CD14-positive monocyte (primary cell): Measurements from ENCODE around the gene KLHL17. TPM values are rescaled to one million over a fixed set of nuclear protein-coding genes. Genes with fewer than 3 reads are reported as not detected.

ENCODE experiments used
- DNase-seq, 3 donors: peaks; one replicate each; pipeline ENCODE4 v3.0.0-alpha.2; 2011 to 2022
- H2AFZ ChIP-seq: 2 replicates; pipeline ENCODE4 v1.6.0; 2012; ENCODE audit warnings: mild to moderate bottlenecking, low read depth, low read length, inconsistent platforms; ENCODE audit not compliant: insufficient read depth, poor library complexity, severe bottlenecking
- H3K27ac ChIP-seq, 2 donors: 1 replicate in 1 of 2; 2 replicates in 1 of 2; pipeline ENCODE4 v1.5.1; 2012 to 2013; ENCODE audit warnings: low read length in 2 of 2, control low read depth in 1 of 2, inconsistent platforms in 1 of 2, low read depth in 1 of 2, mild to moderate bottlenecking in 1 of 2
- H3K27me3 ChIP-seq, 2 donors: one replicate each; pipeline versions ENCODE4 v1.6.0 to v1.6.1; 2011 to 2013; ENCODE audit warnings: low read length in 2 of 2; ENCODE audit not compliant: control insufficient read depth in 2 of 2, insufficient read depth in 2 of 2
- H3K36me3 ChIP-seq, 2 donors: replicated peaks in 1 of 2; 1 replicate in 1 of 2; 2 replicates in 1 of 2; pipeline versions ENCODE4 v1.5.1 to v1.6.1; 2012 to 2013; ENCODE audit warnings: low read length in 2 of 2, control low read depth in 1 of 2, inconsistent platforms in 1 of 2, mild to moderate bottlenecking in 1 of 2; ENCODE audit not compliant: insufficient read depth in 2 of 2, control insufficient read depth in 1 of 2
- H3K4me1 ChIP-seq, 2 donors: 1 replicate in 1 of 2; 2 replicates in 1 of 2; pipeline versions ENCODE4 v1.5.1 to v1.6.1; 2012 to 2013; ENCODE audit warnings: low read length in 2 of 2, control low read depth in 1 of 2, inconsistent platforms in 1 of 2, mild to moderate bottlenecking in 1 of 2, moderate library complexity in 1 of 2; ENCODE audit not compliant: insufficient read depth in 2 of 2, control insufficient read depth in 1 of 2
- H3K4me2 ChIP-seq: replicated peaks from 2 replicates; pipeline ENCODE3; 2012; ENCODE audit warnings: low read length, moderate library complexity, mild to moderate bottlenecking; ENCODE audit not compliant: poor library complexity, severe bottlenecking; ENCODE audit errors: extremely low read depth
- H3K4me3 ChIP-seq, 3 experiments: fragments of 200-600 bp in 1 of 3; sonication (generic) in 1 of 3; replicated peaks in 1 of 3; 1 replicate in 2 of 3; 2 replicates in 1 of 3; pipeline ENCODE4 v1.5.1; 2011 to 2013; ENCODE audit warnings: low read length in 3 of 3, mild to moderate bottlenecking in 3 of 3, control low read depth in 2 of 3, low read depth in 2 of 3, inconsistent platforms in 1 of 3, moderate library complexity in 1 of 3
- H3K79me2 ChIP-seq: 2 replicates; pipeline ENCODE4 v1.6.0; 2012; ENCODE audit warnings: mild to moderate bottlenecking, control low read depth, inconsistent platforms, low read length, moderate library complexity; ENCODE audit not compliant: insufficient read depth
- H3K9ac ChIP-seq: 2 replicates; pipeline ENCODE4 v1.6.0; 2017; ENCODE audit warnings: low read length, mild to moderate bottlenecking; ENCODE audit not compliant: insufficient read depth, poor library complexity, severe bottlenecking
- H3K9me3 ChIP-seq, 2 donors: replicated peaks in 1 of 2; 1 replicate in 1 of 2; 2 replicates in 1 of 2; pipeline versions ENCODE4 v1.5.1 to v1.6.1; 2012 to 2013; ENCODE audit warnings: low read length in 2 of 2, control low read depth in 1 of 2; ENCODE audit not compliant: control insufficient read depth in 1 of 2, insufficient read depth in 1 of 2
- H4K20me1 ChIP-seq: 2 replicates; pipeline ENCODE4 v1.6.0; 2012; ENCODE audit warnings: mild to moderate bottlenecking, low read length, control low read depth, moderate library complexity; ENCODE audit not compliant: insufficient read depth
- H3K27ac Mint-ChIP-seq, 7 donors: one replicate each; pipeline ENCODE4 v1.8.0; 2020; ENCODE audit warnings: mild to moderate bottlenecking in 7 of 7, mixed read lengths in 7 of 7, moderate library complexity in 6 of 7, inconsistent platforms in 2 of 7
- H3K27me3 Mint-ChIP-seq, 3 donors: one replicate each; pipeline ENCODE4 v1.8.0; 2021 to 2022; ENCODE audit warnings: low read depth in 3 of 3, mild to moderate bottlenecking in 3 of 3, mixed read lengths in 3 of 3, moderate library complexity in 3 of 3, inconsistent platforms in 1 of 3
- H3K36me3 Mint-ChIP-seq, 2 donors: one replicate each; pipeline ENCODE4 v1.8.0; 2020; ENCODE audit warnings: mixed read lengths in 2 of 2, inconsistent platforms in 1 of 2, mild to moderate bottlenecking in 1 of 2
- H3K4me1 Mint-ChIP-seq: one replicate; pipeline ENCODE4 v1.8.0; 2020; ENCODE audit warnings: mild to moderate bottlenecking, mixed read lengths
- H3K4me3 Mint-ChIP-seq, 2 donors: one replicate each; pipeline ENCODE4 v1.8.0; 2020; ENCODE audit warnings: mild to moderate bottlenecking in 2 of 2, mixed read lengths in 2 of 2, moderate library complexity in 1 of 2
- H3K9me3 Mint-ChIP-seq, 7 donors: one replicate each; pipeline ENCODE4 v1.8.0; 2020 to 2022; ENCODE audit warnings: mixed read lengths in 7 of 7, mild to moderate bottlenecking in 6 of 7, moderate library complexity in 6 of 7, inconsistent platforms in 2 of 7
- WGBS: methylation state at CpG from one replicate; pipeline ENCODE4 v1.1.5; 2013; ENCODE audit warnings: missing lambda C conversion rate; ENCODE audit not compliant: insufficient coverage; 5-methylcytosine and 5-hydroxymethylcytosine counted together
- intact Hi-C, 2 donors: fragments of 100-400 bp; cut with micrococcal nuclease; formaldehyde crosslinking; loops; one replicate each; pipeline versions ENCODE4 v1.15.0 to v1.15.1; 2023
- polyA plus RNA-seq, 3 donors: library from polyadenylated mRNA; depleted of rRNA in 1 of 3; unstranded in 2 of 3; stranded (reverse) in 1 of 3; fragments of 300-500 nt in 2 of 3; fragments of >200 nt in 1 of 3; fragmentation: Illumina TruSeq in 2 of 3; gene quantifications; 1 replicate in 2 of 3; 2 replicates in 1 of 3; pipeline ENCODE4 v1.2.3, GENCODE V29; 2012 to 2021
- TF ChIP-seq, protein P1 (sequence below): fragments of 200-600 bp; IDR thresholded peaks from one replicate; pipeline ENCODE4 v1.8.0; 2022; ENCODE audit warnings: antibody characterized with exemption, mild to moderate bottlenecking

KLHL17 gene
- polyA plus RNA-seq, 3 donors, result 0.31 to 48.1 (median 0.71) TPM

DNA sequence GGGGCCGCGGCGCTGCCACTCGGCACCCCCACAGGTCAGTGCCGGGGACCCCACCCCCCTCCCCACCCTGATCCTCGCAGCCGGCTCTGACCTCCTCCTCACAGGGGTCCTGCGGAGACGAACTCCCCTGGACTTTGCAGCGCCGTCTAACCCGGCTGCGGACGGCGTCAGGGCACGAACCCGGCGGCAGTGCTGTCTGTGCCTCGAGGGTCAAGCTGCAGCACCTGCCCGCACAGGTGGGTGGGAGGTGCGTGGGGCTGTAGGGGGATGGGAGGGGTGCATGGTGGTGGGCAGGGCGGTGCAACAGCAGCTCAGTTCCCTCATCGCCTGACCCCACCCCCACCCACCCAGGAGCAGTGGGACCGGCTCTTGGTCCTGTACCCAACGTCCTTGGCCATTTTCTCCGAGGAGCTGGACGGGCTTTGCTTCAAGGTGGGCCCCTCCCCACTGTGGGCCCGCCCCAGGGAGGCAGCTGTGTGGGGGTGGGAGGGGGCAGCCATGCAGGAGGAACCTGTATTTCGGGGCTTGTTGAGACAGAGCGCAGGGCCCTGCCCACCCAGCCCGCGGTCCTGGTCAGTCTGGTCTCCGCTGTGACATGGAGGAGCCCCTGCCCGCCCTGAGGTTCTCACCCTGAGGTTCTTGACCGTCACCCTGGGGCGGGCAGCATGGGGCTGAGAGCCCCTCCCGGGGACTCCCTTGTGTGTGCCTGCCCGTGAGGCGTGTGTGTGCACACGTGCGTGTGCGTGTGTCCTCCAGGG, 10.8 kb downstream of the KLHL17 start:
- no peaks in the 10 kb centered on the region for H3K36me3 ChIP-seq
- peaks cover 14 to 18% of the 10 kb centered on the region in 2 donors for H3K4me1 ChIP-seq
- intact Hi-C loops, result no loop called here
- Mint-ChIP-seq H3K27ac (no peak overlapping the region), H3K9me3 (peaks cover 0 to 3% (median 0%) of the 10 kb centered on the region in 7 donors), H3K4me1 (peaks cover 6% of the 10 kb centered on the region), H3K4me3 (peak overlapping the region in 1 of 2 donors; percentile 39), H3K36me3 (no peaks in the 10 kb centered on the region), H3K27me3 (peaks cover 37 to 68% (median 50%) of the 10 kb centered on the region in 3 donors)
- 54% methylated on average over 29 of the region's 42 CpGs for WGBS
- H3K4me3 ChIP-seq, result no peak overlapping the region
- no peak overlapping the region for H3K4me2 ChIP-seq
- H3K27ac ChIP-seq, result no peak overlapping the region
- H3K9ac ChIP-seq, result no peak overlapping the region
- H4K20me1 ChIP-seq, result no peaks in the 10 kb centered on the region
- no peak overlapping the region for H2AFZ ChIP-seq
- H3K79me2 ChIP-seq, result no peaks in the 10 kb centered on the region
- peaks cover 0 to 8% of the 10 kb centered on the region in 2 donors for H3K9me3 ChIP-seq
- DNase-seq, result no peak
- peaks cover 3 to 47% of the 10 kb centered on the region in 2 donors for H3K27me3 ChIP-seq
- TF ChIP-seq, protein P1, sequence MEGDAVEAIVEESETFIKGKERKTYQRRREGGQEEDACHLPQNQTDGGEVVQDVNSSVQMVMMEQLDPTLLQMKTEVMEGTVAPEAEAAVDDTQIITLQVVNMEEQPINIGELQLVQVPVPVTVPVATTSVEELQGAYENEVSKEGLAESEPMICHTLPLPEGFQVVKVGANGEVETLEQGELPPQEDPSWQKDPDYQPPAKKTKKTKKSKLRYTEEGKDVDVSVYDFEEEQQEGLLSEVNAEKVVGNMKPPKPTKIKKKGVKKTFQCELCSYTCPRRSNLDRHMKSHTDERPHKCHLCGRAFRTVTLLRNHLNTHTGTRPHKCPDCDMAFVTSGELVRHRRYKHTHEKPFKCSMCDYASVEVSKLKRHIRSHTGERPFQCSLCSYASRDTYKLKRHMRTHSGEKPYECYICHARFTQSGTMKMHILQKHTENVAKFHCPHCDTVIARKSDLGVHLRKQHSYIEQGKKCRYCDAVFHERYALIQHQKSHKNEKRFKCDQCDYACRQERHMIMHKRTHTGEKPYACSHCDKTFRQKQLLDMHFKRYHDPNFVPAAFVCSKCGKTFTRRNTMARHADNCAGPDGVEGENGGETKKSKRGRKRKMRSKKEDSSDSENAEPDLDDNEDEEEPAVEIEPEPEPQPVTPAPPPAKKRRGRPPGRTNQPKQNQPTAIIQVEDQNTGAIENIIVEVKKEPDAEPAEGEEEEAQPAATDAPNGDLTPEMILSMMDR, result no peak

DNA sequence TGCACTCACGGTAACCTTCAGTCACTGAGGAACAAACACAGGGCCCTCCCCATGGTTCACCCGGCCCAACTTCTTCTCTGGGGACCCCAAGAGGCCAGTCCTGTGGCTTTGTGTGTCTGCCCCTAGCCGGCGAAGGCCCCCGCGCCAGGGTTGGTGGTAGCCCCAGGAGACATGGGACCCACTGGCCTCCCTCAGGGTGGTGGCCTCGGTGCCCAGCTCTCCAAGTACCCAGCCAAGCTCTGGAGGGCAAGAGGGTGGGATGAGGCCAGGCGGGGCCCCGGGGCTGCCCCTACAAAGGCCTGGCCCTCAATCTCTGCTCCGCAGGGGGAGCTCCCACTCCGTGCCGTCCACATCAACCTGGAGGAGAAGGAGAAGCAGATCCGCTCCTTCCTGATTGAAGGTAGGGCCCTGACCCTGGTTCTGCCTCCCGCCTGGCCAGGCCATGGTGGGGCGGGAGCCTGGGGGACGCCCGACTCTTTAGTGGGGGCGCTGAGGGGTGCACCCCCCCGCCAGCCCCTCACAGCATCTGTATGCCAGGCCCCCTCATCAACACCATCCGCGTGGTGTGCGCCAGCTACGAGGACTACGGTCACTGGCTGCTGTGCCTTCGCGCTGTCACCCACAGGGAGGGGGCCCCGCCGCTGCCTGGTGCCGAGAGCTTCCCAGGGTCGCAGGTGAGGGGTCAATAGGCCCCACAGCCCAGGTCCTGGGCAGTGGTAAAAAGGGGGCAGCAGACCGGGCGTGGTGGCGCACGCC, 11.5 kb downstream of the KLHL17 start:
- Histone ChIP-seq H3K4me3 (no peak overlapping the region), H4K20me1 (no peaks in the 10 kb centered on the region), H3K4me2 (no peak overlapping the region), H3K4me1 (peaks cover 10 to 14% of the 10 kb centered on the region in 2 donors), H3K9me3 (peaks cover 0 to 8% of the 10 kb centered on the region in 2 donors), H3K9ac (no peak overlapping the region), H3K36me3 (no peaks in the 10 kb centered on the region), H3K27ac (no peak overlapping the region), H3K79me2 (no peaks in the 10 kb centered on the region), H2AFZ (no peak overlapping the region), H3K27me3 (peaks cover 3 to 45% of the 10 kb centered on the region in 2 donors)
- Mint-ChIP-seq H3K36me3 (no peaks in the 10 kb centered on the region), H3K4me1 (peaks cover 6% of the 10 kb centered on the region), H3K9me3 (peaks cover 0 to 3% (median 0%) of the 10 kb centered on the region in 7 donors), H3K27ac (no peak overlapping the region), H3K4me3 (peak overlapping the region in 1 of 2 donors; percentile 39), H3K27me3 (peaks cover 37 to 70% (median 50%) of the 10 kb centered on the region in 3 donors)
- TF ChIP-seq, protein P1, result no peak
- 85% methylated on average over 26 of the region's 34 CpGs for WGBS
- no peak for DNase-seq
- intact Hi-C loops, result no loop called here
